ENCODE measurements around the gene SLC16A5.
"Not testable (repeated sequence)": the region's sequence is repeated elsewhere in the genome, so short reads cannot be mapped to it uniquely, and the experiment has no call there.

The SLC16A5 gene

GRCh38 chr17:75064867-75065561, 22.7 kb upstream of the SLC16A5 start:
- DNase-seq = no peak

GRCh38 chr17:75065562-75066151, 22.1 kb upstream of the SLC16A5 start:
- no peak for DNase-seq

- DNase-seq = no peak
These were observed 19.9 kb upstream of the SLC16A5 start for GRCh38 chr17:75067856-75068255.

GRCh38 chr17:75068750-75069149, 19.0 kb upstream of the SLC16A5 start:
- no peak for DNase-seq

- no peak for DNase-seq
These were observed 18.0 kb upstream of the SLC16A5 start for GRCh38 chr17:75069783-75070182.

- not testable (repeated sequence) for DNase-seq
These were observed 16.1 kb upstream of the SLC16A5 start for GRCh38 chr17:75071478-75072271.

- DNase-seq = not testable (repeated sequence)
These were observed 14.8 kb upstream of the SLC16A5 start for GRCh38 chr17:75072909-75073308.

- no peak for DNase-seq
These were observed 14.1 kb upstream of the SLC16A5 start for GRCh38 chr17:75073618-75074047.

GRCh38 chr17:75074532-75074931, 13.2 kb upstream of the SLC16A5 start:
- no peak for DNase-seq

GRCh38 chr17:75075597-75076336, 12.0 kb upstream of the SLC16A5 start:
- no peak for DNase-seq

GRCh38 chr17:75077072-75077495, 10.7 kb upstream of the SLC16A5 start:
- DNase-seq = no peak

GRCh38 chr17:75077496-75078283, 10.1 kb upstream of the SLC16A5 start:
- no peak for DNase-seq

GRCh38 chr17:75078284-75079022, 9.3 kb upstream of the SLC16A5 start:
- DNase-seq = no peak

- no peak for DNase-seq
These were observed 8.8 kb upstream of the SLC16A5 start for GRCh38 chr17:75079023-75079373.

- DNase-seq = no peak
These were observed 5.9 kb upstream of the SLC16A5 start for GRCh38 chr17:75081611-75082540.

- no peak for DNase-seq
These were observed 5.1 kb upstream of the SLC16A5 start for GRCh38 chr17:75082683-75083082.

- DNase-seq = no peak
These were observed 3.6 kb upstream of the SLC16A5 start for GRCh38 chr17:75084039-75084660.

- no peak for DNase-seq
These were observed 1.1 kb upstream of the SLC16A5 start for GRCh38 chr17:75086496-75087181.

GRCh38 chr17:75087182-75087557, 584 bp upstream of the SLC16A5 start:
- DNase-seq = no peak
